HG02884 (cell line): Measurements from ENCODE around the gene DSCAM.

Source experiments
- ATAC-seq: cut with Tn5 transposase; IDR thresholded peaks from one replicate; pipeline ENCODE4 v1.9.1; 2021; ENCODE audit warnings: mild to moderate bottlenecking, moderate library complexity; ENCODE audit not compliant: unreplicated experiment

DSCAM gene

GRCh38 chr21:39966786-39967185 is 880.2 kb downstream of the DSCAM start:
- no peak for ATAC-seq

DNA sequence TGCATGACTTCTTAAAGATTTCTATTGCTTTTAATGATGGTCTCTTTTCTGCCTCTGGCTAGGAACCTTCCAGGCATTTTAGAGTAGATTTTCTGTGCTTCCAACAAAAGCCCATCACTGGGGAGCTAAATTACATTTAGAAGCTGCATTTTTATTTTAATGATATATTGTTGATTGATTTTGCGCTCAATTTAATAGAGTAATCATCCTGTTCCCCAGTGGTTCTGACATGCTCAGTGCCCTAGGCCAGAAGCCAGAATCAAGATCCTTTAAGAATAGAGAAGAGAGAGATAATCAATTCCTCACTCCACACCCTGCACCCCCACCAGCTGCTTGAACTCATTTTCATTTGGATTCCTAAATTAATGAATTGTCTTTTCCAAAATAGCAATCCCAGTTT is 881.9 kb downstream of the DSCAM start:
- no peak for ATAC-seq

DNA sequence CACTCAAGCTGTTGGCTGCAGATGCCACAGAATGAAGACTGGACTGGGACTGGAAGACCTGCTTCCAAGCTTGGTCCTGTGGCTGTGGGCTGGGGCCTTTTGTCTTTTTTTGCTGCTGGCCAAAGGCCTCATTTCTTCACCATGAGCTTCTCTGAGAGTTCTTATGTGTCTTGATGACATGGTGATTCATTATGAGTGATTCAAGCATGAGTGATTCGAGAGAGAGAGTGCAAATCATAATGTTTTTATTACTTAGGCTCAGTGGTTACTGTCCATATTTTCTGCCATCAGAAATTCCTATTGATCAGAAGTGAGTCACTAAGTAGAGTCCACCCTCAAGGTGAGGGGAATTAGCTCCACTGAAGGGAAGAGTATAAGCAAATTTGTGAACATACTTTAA is 885.7 kb downstream of the DSCAM start:
- no peak for ATAC-seq
